OCI-LY1 (cell line): Measurements from ENCODE around the gene ARL3.

ENCODE experiments used
- H2AFZ ChIP-seq: fragments of 200-600 bp; sonication (generic), shearing (Covaris generic); 2 replicates; pipeline ENCODE4 v1.6.0; 2014; ENCODE audit warnings: antibody characterized with exemption, mild to moderate bottlenecking, low read length
- H3F3A ChIP-seq: fragments of 200-600 bp; sonication (generic), shearing (Covaris generic); 2 replicates; pipeline ENCODE4 v1.6.0; 2014; ENCODE audit warnings: mild to moderate bottlenecking, antibody characterized with exemption, low read length, moderate library complexity; ENCODE audit not compliant: insufficient read depth
- H3K27ac ChIP-seq: fragments of 200-600 bp; sonication (generic); 2 replicates; pipeline ENCODE4 v1.5.1; 2014; ENCODE audit warnings: low read length, mixed run types, mild to moderate bottlenecking, low read depth; ENCODE audit not compliant: poor library complexity, severe bottlenecking
- H3K27me3 ChIP-seq: fragments of 200-600 bp; sonication (generic); 2 replicates; pipeline ENCODE4 v1.6.0; 2014; ENCODE audit warnings: antibody characterized with exemption, mild to moderate bottlenecking, low read length, moderate library complexity; ENCODE audit not compliant: insufficient read depth
- H3K36me3 ChIP-seq: fragments of 200-600 bp; sonication (generic); 2 replicates; pipeline ENCODE4 v1.6.1; 2014; ENCODE audit warnings: mild to moderate bottlenecking, antibody characterized with exemption, low read length, moderate library complexity, mixed read lengths; ENCODE audit not compliant: insufficient read depth
- H3K4me1 ChIP-seq: fragments of 200-600 bp; sonication (generic); 2 replicates; pipeline ENCODE4 v1.5.1; 2014; ENCODE audit warnings: mild to moderate bottlenecking, low read length, moderate library complexity; ENCODE audit not compliant: insufficient read depth, severe bottlenecking
- H3K4me2 ChIP-seq: fragments of 200-600 bp; sonication (generic), shearing (Covaris generic); 2 replicates; pipeline ENCODE4 v1.6.1; 2014; ENCODE audit warnings: low read length
- H3K4me3 ChIP-seq: fragments of 200-600 bp; sonication (generic); 2 replicates; pipeline ENCODE4 v1.5.1; 2014; ENCODE audit warnings: low read length, low read depth, mild to moderate bottlenecking, mixed read lengths; ENCODE audit not compliant: poor library complexity, severe bottlenecking
- H3K79me2 ChIP-seq: fragments of 200-600 bp; shearing (Covaris generic); 2 replicates; pipeline ENCODE4 v1.6.1; 2016; ENCODE audit warnings: mixed run types, low read length, mixed read lengths; ENCODE audit not compliant: insufficient read depth
- H3K9ac ChIP-seq: fragments of 200-600 bp; sonication (generic), shearing (Covaris generic); 2 replicates; pipeline ENCODE4 v1.6.1; 2014; ENCODE audit warnings: mild to moderate bottlenecking, low read length, mixed read lengths
- H3K9me2 ChIP-seq: fragments of 200-600 bp; sonication (generic), shearing (Covaris generic); 2 replicates; pipeline ENCODE4 v1.6.1; 2014; ENCODE audit warnings: low read depth, mild to moderate bottlenecking, low read length, mixed read lengths
- H3K9me3 ChIP-seq: fragments of 200-600 bp; shearing (Covaris generic); 2 replicates; pipeline ENCODE4 v1.6.1; 2014; ENCODE audit warnings: low read length, mixed read lengths
- H4K20me1 ChIP-seq: fragments of 200-600 bp; sonication (generic), shearing (Covaris generic); 2 replicates; pipeline ENCODE4 v1.6.0; 2016; ENCODE audit warnings: mild to moderate bottlenecking, low read length; ENCODE audit not compliant: insufficient read depth
- CTCF ChIP-seq: fragments of 200-600 bp; sonication (generic), shearing (Covaris generic); IDR thresholded peaks from 2 replicates; pipeline ENCODE4 v1.5.1; 2017; ENCODE audit warnings: mild to moderate bottlenecking, antibody characterized with exemption, low read length, moderate library complexity, mixed read lengths
- EZH2 ChIP-seq: fragments of 200-600 bp; sonication (generic), shearing (Covaris generic); IDR thresholded peaks from 2 replicates; pipeline ENCODE4 v1.8.0; 2017; ENCODE audit warnings: borderline replicate concordance, mixed run types, mild to moderate bottlenecking, antibody characterized with exemption, low read length, moderate library complexity, mixed read lengths

ARL3 gene

DNA sequence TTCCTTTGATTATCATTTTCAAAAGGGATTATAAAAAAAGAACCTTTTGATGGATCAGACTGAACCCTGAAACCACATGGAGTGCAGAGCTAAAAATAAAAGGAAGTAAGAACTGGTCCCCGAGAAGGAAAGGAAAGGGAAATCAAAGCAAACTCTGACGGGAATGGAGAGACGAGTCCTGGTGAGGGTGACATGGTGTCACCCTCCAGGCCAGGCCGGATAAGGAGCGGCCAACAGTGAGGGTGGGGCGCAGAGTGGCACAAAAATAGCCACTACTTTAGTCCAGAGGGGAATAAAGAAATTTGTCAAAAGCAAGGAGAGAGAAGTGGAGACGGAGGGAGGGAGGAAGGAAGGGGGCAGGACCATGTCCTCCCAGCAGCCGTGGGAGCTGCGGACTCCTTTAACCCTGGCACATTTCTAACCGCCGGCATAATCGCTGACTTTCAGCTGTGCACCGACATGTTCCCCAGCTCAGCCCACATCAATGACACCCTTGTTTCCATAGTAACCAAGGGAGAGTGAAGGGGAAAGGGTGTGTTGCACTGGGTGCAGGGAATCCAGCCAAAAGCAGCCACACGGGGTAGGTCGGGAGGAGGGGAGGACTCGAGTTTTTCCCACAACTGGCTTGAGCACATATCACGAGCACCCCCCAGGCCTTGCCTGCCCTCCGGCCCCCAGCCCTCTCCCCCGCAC is 40.2 kb downstream of the ARL3 start:
- H3K9me3 ChIP-seq = no peaks in the 10 kb centered on the region
- H3K27me3 ChIP-seq = no peaks in the 10 kb centered on the region
- peaks cover 62% of the 10 kb centered on the region for H3K4me1 ChIP-seq
- no peaks in the 10 kb centered on the region for H3F3A ChIP-seq
- TF ChIP-seq EZH2 (no peak), CTCF (no peak)
- peak overlapping the region; percentile 38 for H3K4me3 ChIP-seq
- H2AFZ ChIP-seq = no peak overlapping the region
- no peaks in the 10 kb centered on the region for H3K79me2 ChIP-seq
- no peaks in the 10 kb centered on the region for H3K9me2 ChIP-seq
- peak overlapping the region; percentile 65 for H3K4me2 ChIP-seq
- H3K27ac ChIP-seq = peak overlapping the region; percentile 95
- no peaks in the 10 kb centered on the region for H4K20me1 ChIP-seq
- peak overlapping the region; percentile 55; the same call in 1 of the 2 replicates for H3K9ac ChIP-seq
- H3K36me3 ChIP-seq = no peaks in the 10 kb centered on the region

DNA sequence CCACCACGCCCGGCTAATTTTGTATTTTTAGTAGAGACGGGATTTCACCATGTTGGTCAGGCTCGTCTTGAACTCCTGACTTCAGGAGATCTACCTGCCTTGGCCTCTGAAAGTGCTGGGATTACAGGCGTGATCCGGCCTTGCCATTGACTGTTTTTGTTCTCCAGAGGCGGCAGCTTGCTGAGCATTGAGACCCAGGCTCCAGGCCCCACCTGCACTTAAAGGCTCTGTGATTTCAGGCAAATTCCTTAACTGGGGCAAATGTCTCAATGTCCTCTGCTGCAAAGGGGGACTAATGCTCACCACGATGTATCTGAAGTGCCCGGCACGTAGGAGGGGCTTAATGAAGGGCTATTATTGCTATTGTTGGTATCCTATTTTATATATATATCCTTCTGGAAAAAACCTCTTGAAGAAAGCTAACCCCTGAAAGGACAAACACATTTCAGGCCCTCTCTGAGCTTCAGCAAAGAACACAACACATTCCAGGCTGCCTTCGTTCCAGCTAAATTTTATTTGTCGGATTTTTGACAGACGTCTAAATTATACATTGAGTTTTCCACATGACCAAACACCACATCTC is 40.9 kb downstream of the ARL3 start:
- Histone ChIP-seq H3K27ac (peak overlapping the region; percentile 95), H3K4me1 (peaks cover 55% of the 10 kb centered on the region), H2AFZ (no peak overlapping the region), H3F3A (no peaks in the 10 kb centered on the region), H4K20me1 (no peaks in the 10 kb centered on the region), H3K4me2 (peak overlapping the region; percentile 65), H3K27me3 (no peaks in the 10 kb centered on the region), H3K9me2 (no peaks in the 10 kb centered on the region), H3K9me3 (no peaks in the 10 kb centered on the region), H3K9ac (peak overlapping the region; percentile 55; the same call in 1 of the 2 replicates), H3K36me3 (no peaks in the 10 kb centered on the region), H3K4me3 (peak overlapping the region; percentile 38), H3K79me2 (no peaks in the 10 kb centered on the region)
- TF ChIP-seq EZH2 (no peak), CTCF (no peak)

- peaks cover 37% of the 10 kb centered on the region for H3K4me1 ChIP-seq
- H2AFZ ChIP-seq = no peak overlapping the region
Measured at GRCh38 chr10:102670871-102671434, 43.2 kb downstream of the ARL3 start.

More at GRCh38 chr10:102670871-102671434, 43.2 kb downstream of the ARL3 start:
- Histone ChIP-seq H3K4me3 (no peak overlapping the region), H3F3A (no peaks in the 10 kb centered on the region), H3K27ac (no peak overlapping the region), H3K27me3 (no peaks in the 10 kb centered on the region), H3K9ac (no peak overlapping the region), H3K9me2 (no peaks in the 10 kb centered on the region), H3K36me3 (no peaks in the 10 kb centered on the region), H3K79me2 (no peaks in the 10 kb centered on the region), H4K20me1 (no peaks in the 10 kb centered on the region), H3K4me2 (no peak overlapping the region), H3K9me3 (no peaks in the 10 kb centered on the region)
- TF ChIP-seq CTCF = no peak
- no peak for TF ChIP-seq EZH2
